HCT116 (cell line): Measurements from ENCODE around the gene RLN1. TPM values are rescaled to one million over a fixed set of nuclear protein-coding genes. Genes with fewer than 3 reads are reported as not detected.

Source experiments
- ATAC-seq: fragments of 200-7000 bp; cut with Tn5 transposase; 2 replicates; pipeline ENCODE4 v1.9.1; 2020; ENCODE audit warnings: mild to moderate bottlenecking, moderate library complexity
- BruUV-seq: library from RNA; stranded (reverse); fragments of 400-500 nt; replicated peaks from 2 replicates; lab custom pipeline; 2021; lab: Mats Ljungman, UMichigan
- CTCF ChIA-PET: fragments of 300-600 bp; sonication (Branson Sonifier 250); formaldehyde crosslinking; loops from one replicate; lab custom pipeline; 2021; ENCODE audit warnings: antibody characterized with exemption; lab: Charles Lee
- POLR2A ChIA-PET: fragments of 300-600, 350-600 bp; sonication (Branson Sonifier 250); formaldehyde crosslinking; loops from one replicate; lab custom pipeline; 2021; ENCODE audit warnings: antibody characterized with exemption; lab: Charles Lee
- RAD21 ChIA-PET, 2 experiments: fragments of 300-600 bp; sonication (Branson Sonifier 250); formaldehyde crosslinking; loops; one replicate each; lab custom pipeline; 2023; ENCODE audit warnings: low total read pairs in 2 of 2; ENCODE audit not compliant: uncharacterized antibody in 2 of 2, unreplicated experiment in 2 of 2, low non-redundant PET in 1 of 2; lab: Charles Lee
- DNase-seq: peaks from one replicate; pipeline ENCODE4 v3.0.0-alpha.2; 2010; ENCODE audit warnings: low read depth, low spot score
- H2AFZ ChIP-seq: fragments of 200-600 bp; shearing (Covaris generic), sonication (generic); 2 replicates; pipeline ENCODE4 v1.6.1; 2017; ENCODE audit warnings: low read depth, mixed run types, mixed read lengths, antibody characterized with exemption, low read length; ENCODE audit not compliant: poor library complexity, severe bottlenecking
- H3K27ac ChIP-seq: 2 replicates; pipeline ENCODE4 v1.5.1; 2012; ENCODE audit warnings: low read depth, low read length
- H3K27me3 ChIP-seq: fragments of 200-600 bp; sonication (generic); 2 replicates; pipeline ENCODE4 v1.6.1; 2016; ENCODE audit warnings: mixed run types, low read length, mixed read lengths; ENCODE audit not compliant: insufficient read depth
- H3K36me3 ChIP-seq, 2 experiments: fragments of 200-500 bp in 1 of 2; fragments of 200-600 bp in 1 of 2; sonication (Bioruptor generic) in 1 of 2; sonication (generic) in 1 of 2; 2 replicates each; pipeline versions ENCODE4 v1.5.1 to v1.6.1; 2014 to 2016; ENCODE audit warnings: low read length in 2 of 2, inconsistent platforms in 1 of 2, mixed read lengths in 1 of 2, mixed run types in 1 of 2; ENCODE audit not compliant: insufficient read depth in 2 of 2, control insufficient read depth in 1 of 2
- H3K4me1 ChIP-seq, 2 experiments: fragments of 200-600 bp in 1 of 2; sonication (generic) in 1 of 2; 2 replicates each; pipeline versions ENCODE4 v1.5.1 to v1.6.1; 2012 to 2017; ENCODE audit warnings: low read length in 2 of 2, inconsistent platforms in 1 of 2, mild to moderate bottlenecking in 1 of 2, mixed read lengths in 1 of 2, mixed run types in 1 of 2, moderate library complexity in 1 of 2; ENCODE audit not compliant: insufficient read depth in 2 of 2, control insufficient read depth in 1 of 2
- H3K4me2 ChIP-seq: fragments of 200-600 bp; sonication (generic); 2 replicates; pipeline ENCODE4 v1.6.1; 2017; ENCODE audit warnings: mixed run types, low read length, mixed read lengths
- H3K4me3 ChIP-seq, 2 experiments: fragments of 200-600 bp in 1 of 2; sonication (generic) in 1 of 2; replicated peaks in 1 of 2; 2 replicates each; pipeline ENCODE4 v1.5.1; 2011 to 2016; ENCODE audit warnings: low read length in 2 of 2, control low read depth in 1 of 2, low read depth in 1 of 2, mild to moderate bottlenecking in 1 of 2, mixed read lengths in 1 of 2, mixed run types in 1 of 2
- H3K79me2 ChIP-seq: fragments of 200-600 bp; sonication (generic); 2 replicates; pipeline ENCODE4 v1.6.1; 2017; ENCODE audit warnings: mild to moderate bottlenecking, mixed run types, low read length, moderate library complexity, mixed read lengths; ENCODE audit not compliant: insufficient read depth
- H3K9ac ChIP-seq: fragments of 200-600 bp; sonication (generic); 2 replicates; pipeline ENCODE4 v1.6.1; 2016; ENCODE audit warnings: low read length, mixed read lengths
- H3K9me2 ChIP-seq: fragments of 200-600 bp; sonication (generic), shearing (Covaris generic); 2 replicates; pipeline ENCODE4 v1.6.1; 2017; ENCODE audit warnings: mixed run types, mild to moderate bottlenecking, moderate library complexity; ENCODE audit not compliant: insufficient read depth
- H3K9me3 ChIP-seq, 2 experiments: fragments of 200-500 bp in 1 of 2; fragments of 200-600 bp in 1 of 2; sonication (Bioruptor generic) in 1 of 2; sonication (generic) in 1 of 2; 2 replicates each; pipeline ENCODE4 v1.6.1; 2014 to 2017; ENCODE audit warnings: low read length in 2 of 2, mixed read lengths in 2 of 2, inconsistent platforms in 1 of 2, low read depth in 1 of 2, mild to moderate bottlenecking in 1 of 2, mixed run types in 1 of 2, moderate library complexity in 1 of 2; ENCODE audit not compliant: control insufficient read depth in 1 of 2, insufficient read depth in 1 of 2
- H4K20me1 ChIP-seq: fragments of 200-600 bp; sonication (generic), shearing (Covaris generic); 2 replicates; pipeline ENCODE4 v1.6.1; 2017; ENCODE audit warnings: mixed run types, mild to moderate bottlenecking, moderate library complexity; ENCODE audit not compliant: insufficient read depth
- CBX3 ChIP-seq: IDR thresholded peaks from 2 replicates; pipeline ENCODE4 v1.6.1; 2012; ENCODE audit warnings: low read depth
- CEBPB ChIP-seq: IDR thresholded peaks from 2 replicates; pipeline ENCODE4 v1.6.1; 2012; ENCODE audit warnings: low read depth
- ELF1 ChIP-seq: IDR thresholded peaks from 2 replicates; pipeline ENCODE4 v1.6.1; 2012; ENCODE audit warnings: low read depth, borderline replicate concordance
- EZH2 ChIP-seq: fragments of 200-600 bp; sonication (generic); IDR thresholded peaks from 2 replicates; pipeline ENCODE4 v1.6.1; 2017; ENCODE audit warnings: antibody characterized with exemption, mixed run types
- EZH2phosphoT487 ChIP-seq: fragments of 200-600 bp; IDR thresholded peaks from 2 replicates; pipeline ENCODE4 v1.6.1; 2018; ENCODE audit warnings: antibody characterized with exemption, borderline replicate concordance
- FOSL1 ChIP-seq: IDR thresholded peaks from 2 replicates; pipeline ENCODE4 v1.6.1; 2012; ENCODE audit warnings: low read depth
- JUND ChIP-seq: IDR thresholded peaks from 2 replicates; pipeline ENCODE4 v1.6.1; 2012
- POLR2A ChIP-seq: IDR thresholded peaks from 2 replicates; pipeline ENCODE4 v1.7.0; 2011; ENCODE audit warnings: borderline replicate concordance; ENCODE audit not compliant: insufficient read depth, insufficient read length; ENCODE audit errors: extremely low read depth
- SIN3A ChIP-seq: IDR thresholded peaks from 2 replicates; pipeline ENCODE4 v1.6.1; 2012; ENCODE audit warnings: low read depth
- SRF ChIP-seq: IDR thresholded peaks from 2 replicates; pipeline ENCODE4 v1.6.1; 2012; ENCODE audit warnings: low read depth
- TCF7L2 ChIP-seq: IDR thresholded peaks from 2 replicates; pipeline ENCODE4 v1.7.0; 2011; ENCODE audit warnings: borderline replicate concordance, inconsistent platforms; ENCODE audit not compliant: insufficient read depth, insufficient read length; ENCODE audit errors: extremely low read depth
- YY1 ChIP-seq: IDR thresholded peaks from 2 replicates; pipeline ENCODE4 v1.6.1; 2011; ENCODE audit warnings: low read length, low read depth, moderate library complexity, mild to moderate bottlenecking; ENCODE audit not compliant: insufficient replicate concordance; ENCODE audit errors: extremely low read depth
- ZFX ChIP-seq: fragments of 450-650 bp; IDR thresholded peaks from 2 replicates; pipeline ENCODE4 v1.6.1; 2017
- ZNF274 ChIP-seq: fragments of 200-500 bp; sonication (Bioruptor generic); IDR thresholded peaks from 2 replicates; pipeline ENCODE4 v1.6.1; 2014; ENCODE audit warnings: mild to moderate bottlenecking, low read depth, low read length, inconsistent platforms
- intact Hi-C: fragments of 100-400 bp; cut with micrococcal nuclease; formaldehyde crosslinking; loops from 2 replicates; pipeline ENCODE4 v1.10.0; 2022
- total RNA-seq: library from RNA; stranded (reverse); gene quantifications from one replicate; pipeline ENCODE4 v1.2.1, GENCODE V29; 2021; ENCODE audit not compliant: unreplicated experiment
- TF ChIP-seq, protein P1 (sequence below): IDR thresholded peaks from 2 replicates; pipeline ENCODE4 v1.6.1; 2012; ENCODE audit warnings: low read depth
- TF ChIP-seq, protein P2 (sequence below): IDR thresholded peaks from 2 replicates; pipeline ENCODE4 v1.6.1; 2012

RLN1 gene
- total RNA-seq, 1 experiment from 2014 or later = not detected

DNA sequence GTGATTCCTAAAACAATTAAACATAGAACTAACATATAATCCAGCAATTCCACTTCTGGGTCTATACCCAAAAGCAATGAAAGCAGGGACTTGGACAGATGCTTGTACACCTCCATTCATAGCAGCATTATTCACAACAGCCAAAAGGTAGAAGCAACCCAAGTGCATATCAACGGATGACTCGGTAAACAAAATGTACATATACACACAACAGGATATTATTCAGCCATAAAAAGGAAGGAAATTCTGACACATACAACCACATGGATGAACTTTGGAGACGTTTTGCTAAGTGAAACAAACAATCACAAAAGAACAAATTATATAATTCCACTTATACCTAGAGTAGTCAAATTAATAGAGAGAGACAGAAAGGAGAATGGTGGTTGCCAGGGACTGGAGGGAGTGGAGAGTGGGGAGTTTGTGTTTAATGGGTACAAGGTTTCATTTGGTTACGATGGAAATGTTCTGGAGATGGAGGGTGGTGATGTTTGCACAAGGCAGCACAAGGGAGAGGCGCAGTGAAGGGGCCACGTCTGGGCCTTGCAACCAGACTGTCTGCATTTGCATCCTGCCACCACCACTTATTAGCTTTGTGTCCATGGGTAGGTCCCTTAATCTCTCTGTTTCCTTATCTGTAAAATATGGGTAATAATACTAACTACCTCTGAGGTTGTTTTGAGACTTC is 36.3 kb upstream of the RLN1 start:
- POLR2A ChIA-PET = no interaction called here

More for the DNA sequence above, 36.3 kb upstream of the RLN1 start:
- no peaks in the 10 kb centered on the region for H3K79me2 ChIP-seq
- H3K36me3 ChIP-seq = no peaks in the 10 kb centered on the region
- H3K9me2 ChIP-seq = no peaks in the 10 kb centered on the region
- H3K9ac ChIP-seq = no peak overlapping the region
- TF ChIP-seq FOSL1 = no peak
- TF ChIP-seq CBX3 = no peak
- no peak for TF ChIP-seq TCF7L2
- TF ChIP-seq ZNF274 = no peak
- no peak for TF ChIP-seq YY1
- no peak for TF ChIP-seq EZH2
- TF ChIP-seq, protein P1, sequence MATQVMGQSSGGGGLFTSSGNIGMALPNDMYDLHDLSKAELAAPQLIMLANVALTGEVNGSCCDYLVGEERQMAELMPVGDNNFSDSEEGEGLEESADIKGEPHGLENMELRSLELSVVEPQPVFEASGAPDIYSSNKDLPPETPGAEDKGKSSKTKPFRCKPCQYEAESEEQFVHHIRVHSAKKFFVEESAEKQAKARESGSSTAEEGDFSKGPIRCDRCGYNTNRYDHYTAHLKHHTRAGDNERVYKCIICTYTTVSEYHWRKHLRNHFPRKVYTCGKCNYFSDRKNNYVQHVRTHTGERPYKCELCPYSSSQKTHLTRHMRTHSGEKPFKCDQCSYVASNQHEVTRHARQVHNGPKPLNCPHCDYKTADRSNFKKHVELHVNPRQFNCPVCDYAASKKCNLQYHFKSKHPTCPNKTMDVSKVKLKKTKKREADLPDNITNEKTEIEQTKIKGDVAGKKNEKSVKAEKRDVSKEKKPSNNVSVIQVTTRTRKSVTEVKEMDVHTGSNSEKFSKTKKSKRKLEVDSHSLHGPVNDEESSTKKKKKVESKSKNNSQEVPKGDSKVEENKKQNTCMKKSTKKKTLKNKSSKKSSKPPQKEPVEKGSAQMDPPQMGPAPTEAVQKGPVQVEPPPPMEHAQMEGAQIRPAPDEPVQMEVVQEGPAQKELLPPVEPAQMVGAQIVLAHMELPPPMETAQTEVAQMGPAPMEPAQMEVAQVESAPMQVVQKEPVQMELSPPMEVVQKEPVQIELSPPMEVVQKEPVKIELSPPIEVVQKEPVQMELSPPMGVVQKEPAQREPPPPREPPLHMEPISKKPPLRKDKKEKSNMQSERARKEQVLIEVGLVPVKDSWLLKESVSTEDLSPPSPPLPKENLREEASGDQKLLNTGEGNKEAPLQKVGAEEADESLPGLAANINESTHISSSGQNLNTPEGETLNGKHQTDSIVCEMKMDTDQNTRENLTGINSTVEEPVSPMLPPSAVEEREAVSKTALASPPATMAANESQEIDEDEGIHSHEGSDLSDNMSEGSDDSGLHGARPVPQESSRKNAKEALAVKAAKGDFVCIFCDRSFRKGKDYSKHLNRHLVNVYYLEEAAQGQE = no peak
- TF ChIP-seq EZH2phosphoT487 = no peak
- no peak for TF ChIP-seq SIN3A
- no peak for TF ChIP-seq JUND
- TF ChIP-seq ELF1 = no peak
- no peak for TF ChIP-seq ZFX
- no peak for TF ChIP-seq CEBPB
- no peak for TF ChIP-seq SRF
- no peak for TF ChIP-seq POLR2A
- TF ChIP-seq, protein P2, sequence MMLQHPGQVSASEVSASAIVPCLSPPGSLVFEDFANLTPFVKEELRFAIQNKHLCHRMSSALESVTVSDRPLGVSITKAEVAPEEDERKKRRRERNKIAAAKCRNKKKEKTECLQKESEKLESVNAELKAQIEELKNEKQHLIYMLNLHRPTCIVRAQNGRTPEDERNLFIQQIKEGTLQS = no peak
- intact Hi-C loops = no loop called here
- H3K4me2 ChIP-seq = no peak overlapping the region
- no peaks in the 10 kb centered on the region for H3K9me3 ChIP-seq
- no peak overlapping the region for H3K27ac ChIP-seq
- no peak overlapping the region for H2AFZ ChIP-seq
- 0 out of 4 replicates have a peak, but pooled peaks cover 0 to 3% of the 10 kb centered on the region in 2 experiments for H3K4me1 ChIP-seq
- no peaks in the 10 kb centered on the region for H3K27me3 ChIP-seq
- H4K20me1 ChIP-seq = no peaks in the 10 kb centered on the region
- ATAC-seq (no peak), DNase-seq (no peak)
- RAD21 ChIA-PET = no interaction called here
- CTCF ChIA-PET = no interaction called here
- no TSS peak for BruUV-seq
- no peak overlapping the region for H3K4me3 ChIP-seq
